GM12874 (cell line): Measurements from ENCODE around the gene CEP164.

ENCODE experiments used
- CTCF ChIP-seq: IDR thresholded peaks from 2 replicates; pipeline ENCODE4 v1.5.1; 2011; ENCODE audit warnings: low read depth, mild to moderate bottlenecking, control low read depth, low read length, moderate library complexity; ENCODE audit not compliant: insufficient read depth

Gene CEP164

DNA sequence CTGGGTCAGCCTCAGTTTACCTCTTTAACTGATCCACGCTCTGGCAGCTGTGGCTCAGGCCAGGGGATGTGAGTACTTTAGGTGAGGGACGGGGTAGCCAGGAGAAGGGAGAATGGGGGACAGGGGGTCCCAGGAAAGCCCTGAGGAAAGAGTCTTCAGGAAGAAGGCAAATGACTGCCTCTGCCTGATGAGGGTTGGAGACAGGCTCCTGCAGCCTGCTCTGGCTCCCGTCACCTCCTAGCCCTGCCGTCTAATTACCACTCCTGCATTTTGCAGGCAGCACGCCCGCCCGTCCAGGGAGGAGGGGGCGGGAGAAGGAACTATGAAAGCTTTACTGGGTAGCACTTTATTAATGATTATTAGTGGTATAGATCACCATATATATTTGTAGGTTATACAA, 116.6 kb downstream of the CEP164 start:
- no peak for TF ChIP-seq CTCF

DNA sequence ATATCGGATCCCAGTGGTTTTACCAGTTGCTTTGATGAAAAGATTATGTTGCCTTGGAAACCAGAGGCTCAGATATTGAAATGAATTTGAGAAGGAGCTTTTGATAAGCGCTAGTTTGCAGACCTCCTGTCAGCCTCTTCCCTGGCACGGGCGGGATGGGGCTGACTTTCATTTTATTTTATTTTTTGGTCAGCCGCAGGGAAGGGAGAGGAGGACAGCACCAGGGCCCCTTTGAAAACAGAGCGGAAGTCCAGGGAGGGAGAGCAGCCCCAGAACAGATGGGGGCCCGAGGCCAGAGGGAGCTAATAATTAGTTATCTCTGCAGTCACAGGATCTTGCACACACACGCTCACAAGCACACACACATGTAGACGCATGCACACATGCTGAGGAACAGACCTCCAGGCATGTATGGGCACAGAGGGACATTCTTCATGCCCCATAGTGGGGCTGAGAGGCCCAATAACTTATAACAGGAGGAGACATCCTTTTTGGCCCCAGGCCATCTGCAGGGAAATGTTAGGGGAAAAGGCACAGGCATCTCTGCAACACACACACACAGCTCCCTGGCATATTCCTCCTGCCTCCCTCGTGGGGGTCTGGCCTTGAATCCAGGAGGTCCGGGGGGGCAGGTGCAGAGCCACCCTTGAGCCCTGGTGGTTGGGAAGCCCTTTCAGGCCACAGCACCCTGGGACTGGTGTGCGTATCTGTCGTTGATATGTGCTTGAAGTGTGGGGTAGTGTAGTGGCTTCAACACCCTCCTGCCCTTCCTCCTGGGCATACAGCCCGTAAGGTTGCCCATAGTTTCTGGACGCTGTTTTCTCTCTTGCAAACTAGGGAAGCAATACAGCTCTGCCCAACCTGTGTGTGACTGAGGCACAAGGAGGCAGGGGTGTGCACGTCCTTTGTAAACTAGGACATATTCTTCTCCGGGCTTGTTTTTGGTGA, 117.3 kb downstream of the CEP164 start:
- TF ChIP-seq CTCF = no peak

GRCh38 chr11:117449111-117449693, 121.5 kb downstream of the CEP164 start:
- no peak for TF ChIP-seq CTCF

GRCh38 chr11:117453886-117454563, 126.4 kb downstream of the CEP164 start:
- no peak for TF ChIP-seq CTCF

DNA sequence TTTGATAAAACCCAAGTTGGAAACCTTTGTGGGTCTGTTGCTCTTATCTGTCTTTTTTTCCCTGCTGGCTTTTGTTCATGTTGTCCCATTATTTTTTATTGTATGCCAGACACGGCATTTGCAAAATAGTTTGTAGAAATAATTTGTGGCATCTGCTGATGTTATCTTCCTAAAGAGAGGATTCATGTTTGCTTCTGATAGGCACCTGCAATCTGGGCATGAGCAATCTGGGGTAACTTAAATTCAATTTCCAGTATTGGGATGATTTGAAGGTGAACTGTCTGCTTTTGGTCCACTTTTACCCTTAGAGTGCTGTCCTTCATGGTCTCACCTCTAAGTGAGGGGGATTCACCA, 126.9 kb downstream of the CEP164 start:
- TF ChIP-seq CTCF = no peak

- no peak for TF ChIP-seq CTCF
These were observed 128.5 kb downstream of the CEP164 start for GRCh38 chr11:117456027-117456720.
